ENCODE data around the gene NR2F1.

- TF ChIP-seq CTCF (conservative IDR thresholded peaks at IDR 0.05; ENCODE audit: low read depth, low read length) (no peak), EZH2 (IDR thresholded peaks at IDR 0.05; ENCODE audit: low read length, unreplicated experiment) (no peak)
These were observed 25.8 kb downstream of the NR2F1 start for GRCh38 chr5:93608855-93609254.
